ENCODE data around the gene SEC24B. TPM values are rescaled to one million over a fixed set of nuclear protein-coding genes. Genes with fewer than 3 reads are reported as not detected.
A peak's percentile ranks its signal among the peaks of the same experiment; 100 is the strongest.

Gene SEC24B
- total RNA-seq, 1 donor from 2014 or later, result 31.7 TPM

- H3K9me3 Mint-ChIP-seq, result peaks cover 2% of the 10 kb centered on the region
- DNase-seq (ENCODE audit: low read depth, low spot score), result no peak
- H3K36me3 Mint-ChIP-seq (ENCODE audit: low read depth), result peaks cover 4% of the 10 kb centered on the region
- peak overlapping the region; percentile 85 for H3K4me3 Mint-ChIP-seq
- no peak for TF ChIP-seq CTCF (conservative IDR thresholded peaks at IDR 0.05)
- H3K27me3 Mint-ChIP-seq (ENCODE audit: low read depth), result peaks cover 3% of the 10 kb centered on the region
- H3K27ac Mint-ChIP-seq (ENCODE audit: unreplicated experiment), result peak overlapping the region; percentile 85
- peaks cover 23% of the 10 kb centered on the region for H3K4me1 Mint-ChIP-seq
These were observed 126.0 kb downstream of the SEC24B start for GRCh38 chr4:109559625-109559982.

GRCh38 chr4:109559983-109560686 lies 126.5 kb downstream of the SEC24B start, which contains the start of gene MCUB:
Gene MCUB (plus strand): TSS chr4:109560246. CDS start chr4:109560338, 92 bp downstream.
- Mint-ChIP-seq H3K4me3 (peak within 1 kb of the TSS; percentile 86), H3K27ac (ENCODE audit: unreplicated experiment) (peak within 1 kb of the TSS; percentile 85), H3K4me1 (peaks cover 23% of the 10 kb centered on the region), H3K9me3 (peaks cover 2% of the 10 kb centered on the region), H3K36me3 (ENCODE audit: low read depth) (peaks cover 4% of the 10 kb centered on the region), H3K27me3 (ENCODE audit: low read depth) (peaks cover 3% of the 10 kb centered on the region)
- no peak for TF ChIP-seq CTCF (conservative IDR thresholded peaks at IDR 0.05)
- DNase-seq (ENCODE audit: low read depth, low spot score), result peak; percentile 76

GRCh38 chr4:109560687-109561461 lies 127.3 kb downstream of the SEC24B start:
- Mint-ChIP-seq H3K9me3 (peaks cover 2% of the 10 kb centered on the region), H3K4me1 (peaks cover 23% of the 10 kb centered on the region), H3K27ac (ENCODE audit: unreplicated experiment) (no peak overlapping the region), H3K36me3 (ENCODE audit: low read depth) (peaks cover 4% of the 10 kb centered on the region), H3K4me3 (peak overlapping the region; percentile 84), H3K27me3 (ENCODE audit: low read depth) (peaks cover 3% of the 10 kb centered on the region)
- TF ChIP-seq CTCF (conservative IDR thresholded peaks at IDR 0.05), result no peak
- DNase-seq (ENCODE audit: low read depth, low spot score), result peak; percentile 20

GRCh38 chr4:109562457-109563239 lies 129.0 kb downstream of the SEC24B start:
- no peaks in the 10 kb centered on the region for H3K36me3 Mint-ChIP-seq (ENCODE audit: low read depth)
- H3K4me3 Mint-ChIP-seq, result peak overlapping the region; percentile 66
- H3K27me3 Mint-ChIP-seq (ENCODE audit: low read depth), result peaks cover 3% of the 10 kb centered on the region
- H3K27ac Mint-ChIP-seq (ENCODE audit: unreplicated experiment), result no peak overlapping the region
- H3K9me3 Mint-ChIP-seq, result no peaks in the 10 kb centered on the region
- TF ChIP-seq CTCF (conservative IDR thresholded peaks at IDR 0.05), result no peak
- no peak for DNase-seq (ENCODE audit: low read depth, low spot score)
- H3K4me1 Mint-ChIP-seq, result peaks cover 23% of the 10 kb centered on the region

GRCh38 chr4:109571494-109571893 lies 137.9 kb downstream of the SEC24B start:
- Mint-ChIP-seq H3K27me3 (ENCODE audit: low read depth) (no peaks in the 10 kb centered on the region), H3K4me3 (no peak overlapping the region), H3K27ac (ENCODE audit: unreplicated experiment) (no peak overlapping the region), H3K9me3 (peaks cover 3% of the 10 kb centered on the region), H3K4me1 (peaks cover 8% of the 10 kb centered on the region), H3K36me3 (ENCODE audit: low read depth) (peaks cover 10% of the 10 kb centered on the region)
- no peak for TF ChIP-seq CTCF (conservative IDR thresholded peaks at IDR 0.05)
- DNase-seq (ENCODE audit: low read depth, low spot score), result no peak

Measured in neural crest cell (in vitro differentiated cells).